ENCODE measurements around the gene CNTROB.
A peak's percentile ranks its signal among the peaks of the same experiment; 100 is the strongest.
"Not testable (repeated sequence)": the region's sequence is repeated elsewhere in the genome, so short reads cannot be mapped to it uniquely, and the experiment has no call there.

CNTROB gene

DNA sequence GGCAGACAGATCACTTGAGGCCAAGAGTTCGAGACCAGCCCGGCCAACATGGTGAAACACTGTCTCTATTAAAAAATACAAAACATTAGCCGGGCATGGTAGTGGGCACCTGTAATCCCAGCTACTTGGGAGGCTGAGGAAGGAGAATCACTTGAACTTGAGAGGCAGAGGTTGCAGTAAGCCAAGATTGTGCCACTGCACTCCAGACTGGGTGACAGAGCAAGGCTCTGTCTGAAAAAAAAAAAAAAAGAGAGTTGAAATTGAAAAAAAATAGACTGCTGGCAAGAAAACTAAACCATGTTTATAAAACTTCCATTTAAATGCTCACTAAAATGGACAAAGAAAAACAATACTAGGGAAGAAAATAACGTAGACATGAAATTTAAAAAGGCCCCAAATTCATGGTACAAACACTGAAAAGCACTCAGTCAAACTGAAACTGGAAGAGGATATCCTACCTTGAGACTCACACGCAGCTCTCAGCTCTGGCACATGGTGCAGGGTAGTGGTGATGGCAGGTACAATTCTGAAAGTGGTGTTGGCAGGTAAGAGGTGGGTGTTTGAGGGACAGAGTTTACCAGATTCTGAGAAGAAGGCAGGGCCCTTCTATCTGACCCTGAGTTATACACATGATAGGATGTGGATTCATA, 19.3 kb downstream of the CNTROB start:
- FAIRE-seq (peak; percentile 93), DNase-seq (ENCODE audit: insufficient read length) (no peak)
- TF ChIP-seq TAF1 (IDR thresholded peaks at IDR 0.05; ENCODE audit: borderline replicate concordance, low read depth, low read length): no peak
- TF ChIP-seq POLR2A (IDR thresholded peaks at IDR 0.05; ENCODE audit: low read depth, low read length): no peak
- peak; percentile 43; the same call in 1 of the 2 replicates for TF ChIP-seq POLR2AphosphoS5 (IDR thresholded peaks at IDR 0.05; ENCODE audit: low read depth, low read length)

GRCh38 chr17:7953266-7953665, 21.3 kb downstream of the CNTROB start:
- FAIRE-seq; DNase-seq (ENCODE audit: insufficient read length): not testable (repeated sequence)

DNA sequence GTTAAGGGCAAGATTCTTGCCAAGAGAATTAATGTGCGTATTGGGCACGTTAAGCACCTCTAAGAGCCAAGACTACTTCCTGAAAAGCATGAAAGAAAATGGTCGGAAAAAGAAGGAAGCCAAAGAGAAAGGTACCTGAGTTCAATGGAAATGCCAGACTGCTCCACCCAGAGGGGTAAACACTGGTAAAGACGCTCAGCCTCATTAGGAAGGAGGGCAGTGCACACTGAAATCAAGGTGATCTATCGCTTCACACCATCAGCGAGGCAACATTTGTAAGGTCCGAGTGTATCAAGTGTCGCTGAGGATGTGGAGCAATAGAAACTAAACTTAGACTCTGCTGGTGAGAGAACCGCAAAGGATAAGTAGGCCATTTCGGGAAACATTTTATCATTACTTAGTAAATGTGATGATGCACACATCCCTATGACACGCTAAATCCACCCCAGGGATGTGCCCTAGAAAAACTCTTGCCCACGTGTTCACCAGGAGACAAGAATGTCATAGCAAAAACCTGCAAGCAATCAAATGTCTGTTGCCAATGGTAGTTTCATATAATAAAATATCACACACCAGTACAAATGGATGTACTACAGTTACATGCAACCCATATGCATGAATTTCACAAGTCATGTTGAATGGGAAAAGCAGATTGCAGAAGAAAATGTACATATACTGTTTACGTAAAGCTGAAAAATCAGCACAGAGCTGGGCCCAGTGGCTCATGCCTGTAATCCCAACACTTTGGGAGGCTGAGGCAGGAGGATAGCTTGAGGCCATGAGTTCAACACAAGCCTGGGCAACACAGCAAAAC, 23.6 kb downstream of the CNTROB start:
- TF ChIP-seq POLR2AphosphoS5 (IDR thresholded peaks at IDR 0.05; ENCODE audit: low read depth, low read length) (no peak), TAF1 (IDR thresholded peaks at IDR 0.05; ENCODE audit: borderline replicate concordance, low read depth, low read length) (no peak), POLR2A (IDR thresholded peaks at IDR 0.05; ENCODE audit: low read depth, low read length) (no peak)
- no peak for DNase-seq (ENCODE audit: insufficient read length)
- no peak for FAIRE-seq

- DNase-seq (ENCODE audit: insufficient read length) (no peak), FAIRE-seq (no peak)
- TF ChIP-seq POLR2AphosphoS5 (IDR thresholded peaks at IDR 0.05; ENCODE audit: low read depth, low read length) (no peak), TAF1 (IDR thresholded peaks at IDR 0.05; ENCODE audit: borderline replicate concordance, low read depth, low read length) (no peak), POLR2A (IDR thresholded peaks at IDR 0.05; ENCODE audit: low read depth, low read length) (no peak)
Measured at GRCh38 chr17:7956228-7956965, 24.4 kb downstream of the CNTROB start.

- TF ChIP-seq TAF1 (IDR thresholded peaks at IDR 0.05; ENCODE audit: borderline replicate concordance, low read depth, low read length) (no peak), POLR2AphosphoS5 (IDR thresholded peaks at IDR 0.05; ENCODE audit: low read depth, low read length) (no peak), POLR2A (IDR thresholded peaks at IDR 0.05; ENCODE audit: low read depth, low read length) (no peak)
- FAIRE-seq: no peak
- DNase-seq (ENCODE audit: insufficient read length): no peak
Measured at GRCh38 chr17:7959503-7960253, 27.7 kb downstream of the CNTROB start.

DNA sequence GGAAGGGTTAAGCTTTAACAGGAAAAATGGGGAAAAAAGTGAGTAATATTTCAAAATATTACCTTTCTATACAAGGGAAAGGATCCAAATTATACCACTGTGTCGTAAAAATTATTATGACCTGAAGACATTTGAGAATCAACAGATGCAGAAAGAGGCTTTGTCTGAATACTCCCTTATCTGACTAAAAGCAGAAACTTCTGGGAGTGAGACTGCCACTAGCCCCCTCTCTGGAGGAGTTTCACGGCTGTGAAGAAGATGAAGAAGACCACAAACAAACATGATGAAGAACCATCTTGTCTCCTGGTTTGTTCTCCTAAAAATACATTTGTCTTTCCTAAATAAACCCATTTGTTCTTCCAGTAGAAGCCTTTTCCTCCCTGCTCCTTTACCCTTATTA, 29.4 kb downstream of the CNTROB start:
- DNase-seq (ENCODE audit: insufficient read length) (no peak), FAIRE-seq (no peak)

DNA sequence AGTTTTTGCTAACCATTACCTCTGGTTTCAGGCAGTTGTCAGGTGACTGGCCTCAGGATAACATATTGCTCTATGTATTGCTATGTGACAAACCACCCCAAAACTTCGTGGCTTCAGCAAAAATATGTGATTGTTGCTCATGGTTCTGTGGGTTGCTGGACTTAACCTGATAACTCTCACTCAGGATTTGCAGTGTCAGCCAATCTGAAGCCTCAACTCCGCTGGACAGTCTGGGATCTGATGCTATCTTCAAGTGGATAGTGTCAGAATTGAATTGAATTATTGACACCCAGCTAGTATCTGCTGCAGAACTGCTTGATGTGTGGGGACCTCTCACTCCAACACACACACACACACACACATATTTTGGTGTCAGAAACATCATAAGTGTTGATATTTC, 35.7 kb downstream of the CNTROB start:
- FAIRE-seq: no peak
- no peak for DNase-seq (ENCODE audit: insufficient read length)
- TF ChIP-seq TAF1 (IDR thresholded peaks at IDR 0.05; ENCODE audit: borderline replicate concordance, low read depth, low read length): no peak
- no peak for TF ChIP-seq POLR2A (IDR thresholded peaks at IDR 0.05; ENCODE audit: low read depth, low read length)
- no peak for TF ChIP-seq POLR2AphosphoS5 (IDR thresholded peaks at IDR 0.05; ENCODE audit: low read depth, low read length)

More for the DNA sequence above, 29.4 kb downstream of the CNTROB start:
- TF ChIP-seq TAF1 (IDR thresholded peaks at IDR 0.05; ENCODE audit: borderline replicate concordance, low read depth, low read length) (no peak), POLR2A (IDR thresholded peaks at IDR 0.05; ENCODE audit: low read depth, low read length) (no peak)

DNA sequence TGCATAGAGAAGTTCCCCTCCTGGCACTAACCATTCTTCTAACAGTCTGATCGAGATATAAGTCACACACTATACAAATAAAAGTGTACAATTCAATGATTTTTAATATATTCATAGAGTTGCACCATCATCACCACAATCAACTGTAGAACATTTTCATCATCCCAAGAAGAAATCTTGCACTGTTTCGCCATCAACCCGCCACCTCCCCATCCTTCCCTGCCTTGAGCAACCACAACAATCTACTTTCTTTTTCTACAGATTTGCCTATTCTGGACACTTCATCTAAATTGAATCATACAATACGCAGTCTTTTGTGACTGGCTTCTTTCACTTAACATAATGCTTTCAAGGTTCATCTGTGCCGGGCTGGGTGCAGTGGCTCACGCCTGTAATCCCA, 37.4 kb downstream of the CNTROB start:
- no peak for DNase-seq (ENCODE audit: insufficient read length)
- no peak for FAIRE-seq
- TF ChIP-seq POLR2AphosphoS5 (IDR thresholded peaks at IDR 0.05; ENCODE audit: low read depth, low read length) (no peak), TAF1 (IDR thresholded peaks at IDR 0.05; ENCODE audit: borderline replicate concordance, low read depth, low read length) (no peak), POLR2A (IDR thresholded peaks at IDR 0.05; ENCODE audit: low read depth, low read length) (no peak)

- DNase-seq (ENCODE audit: insufficient read length) (no peak), FAIRE-seq (no peak)
- TF ChIP-seq TAF1 (IDR thresholded peaks at IDR 0.05; ENCODE audit: borderline replicate concordance, low read depth, low read length) (no peak), POLR2A (IDR thresholded peaks at IDR 0.05; ENCODE audit: low read depth, low read length) (no peak), POLR2AphosphoS5 (IDR thresholded peaks at IDR 0.05; ENCODE audit: low read depth, low read length) (no peak)
Measured at GRCh38 chr17:7971651-7972050, 39.6 kb downstream of the CNTROB start.

DNA sequence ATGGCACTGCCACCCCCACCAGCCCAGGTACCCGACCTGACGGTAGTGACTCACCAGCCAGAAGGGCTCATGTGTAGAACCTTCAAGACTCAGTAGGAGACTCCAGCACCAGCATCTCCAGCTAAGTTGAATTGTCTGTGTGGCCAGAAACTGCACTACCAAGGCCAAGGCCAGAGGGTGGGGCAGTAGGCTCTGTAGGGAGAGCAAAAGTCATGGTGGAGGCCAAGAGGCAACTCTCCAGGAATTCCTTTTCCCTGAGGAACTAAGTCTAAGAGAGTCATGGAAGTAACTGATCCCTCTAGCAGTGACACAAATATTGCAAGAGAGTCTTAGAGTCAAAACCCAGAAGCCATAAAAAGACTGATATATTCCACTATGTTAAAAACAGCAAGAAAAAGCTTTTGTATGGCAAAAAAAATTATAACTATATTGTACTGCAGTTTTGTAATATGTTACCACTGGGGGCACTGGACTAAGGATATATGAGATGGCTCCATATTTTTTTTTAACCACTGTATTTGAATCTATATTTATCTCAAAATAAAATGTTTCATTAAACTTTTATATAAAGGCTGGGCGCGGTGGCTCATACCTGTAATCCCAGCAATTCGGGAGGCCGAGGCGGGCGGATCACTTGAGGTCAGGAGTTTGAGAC, 40.3 kb downstream of the CNTROB start:
- DNase-seq (ENCODE audit: insufficient read length) (no peak), FAIRE-seq (no peak)
- TF ChIP-seq TAF1 (IDR thresholded peaks at IDR 0.05; ENCODE audit: borderline replicate concordance, low read depth, low read length): no peak
- TF ChIP-seq POLR2A (IDR thresholded peaks at IDR 0.05; ENCODE audit: low read depth, low read length): no peak
- TF ChIP-seq POLR2AphosphoS5 (IDR thresholded peaks at IDR 0.05; ENCODE audit: low read depth, low read length): no peak

All from GM12892 (cell line).